GM23338 (cell line): ENCODE data around the gene RABL6. TPM values are rescaled to one million over a fixed set of nuclear protein-coding genes. Genes with fewer than 3 reads are reported as not detected.

Experiments
- ATAC-seq: fragments of 200-7000 bp; cut with Tn5 transposase; 3 replicates; pipeline ENCODE4 v1.9.1; 2020
- DNase-seq: peaks from one replicate; pipeline ENCODE4 v3.0.0-alpha.2; 2015; ENCODE audit warnings: low spot score
- H2AFZ ChIP-seq: fragments of 200-600 bp; sonication (generic); 2 replicates; pipeline ENCODE4 v1.8.0; 2016; ENCODE audit warnings: antibody characterized with exemption, mild to moderate bottlenecking, moderate library complexity
- H3F3A ChIP-seq: fragments of 200-600 bp; sonication (generic); replicated peaks from 2 replicates; pipeline ENCODE4 v1.8.0; 2017; ENCODE audit warnings: antibody characterized with exemption, mixed run types, low read depth
- H3K27ac ChIP-seq: fragments of 200-600 bp; sonication (generic); 2 replicates; pipeline ENCODE4 v1.6.1; 2016; ENCODE audit warnings: low read depth
- H3K27me3 ChIP-seq: fragments of 200-600 bp; sonication (generic); 2 replicates; pipeline ENCODE4 v1.8.0; 2016; ENCODE audit warnings: mild to moderate bottlenecking, mixed run types, moderate library complexity; ENCODE audit not compliant: insufficient read depth
- H3K36me3 ChIP-seq: fragments of 200-600 bp; sonication (generic); 2 replicates; pipeline ENCODE4 v1.8.0; 2016; ENCODE audit warnings: mild to moderate bottlenecking; ENCODE audit not compliant: insufficient read depth
- H3K4me1 ChIP-seq: fragments of 200-600 bp; sonication (generic); 2 replicates; pipeline ENCODE4 v1.8.0; 2016; ENCODE audit warnings: mild to moderate bottlenecking, moderate library complexity; ENCODE audit not compliant: insufficient read depth
- H3K4me2 ChIP-seq: fragments of 200-600 bp; sonication (generic); 2 replicates; pipeline ENCODE4 v1.7.1; 2017; ENCODE audit warnings: mixed run types
- H3K4me3 ChIP-seq: fragments of 200-600 bp; sonication (generic); 2 replicates; pipeline ENCODE4 v1.6.1; 2016; ENCODE audit warnings: mixed run types
- H3K79me2 ChIP-seq: fragments of 200-600 bp; sonication (generic); replicated peaks from 2 replicates; pipeline ENCODE4 v1.8.0; 2017; ENCODE audit warnings: mild to moderate bottlenecking; ENCODE audit not compliant: insufficient read depth
- H3K9me2 ChIP-seq: fragments of 200-600 bp; sonication (generic); 2 replicates; pipeline ENCODE4 v1.8.0; 2017; ENCODE audit not compliant: insufficient read depth
- H4K20me1 ChIP-seq: fragments of 200-600 bp; sonication (generic); replicated peaks from 2 replicates; pipeline ENCODE4 v1.8.0; 2017; ENCODE audit warnings: mild to moderate bottlenecking; ENCODE audit not compliant: insufficient read depth
- H3K27ac Mint-ChIP-seq: 2 replicates; pipeline ENCODE4 v1.8.0; 2020; ENCODE audit warnings: inconsistent platforms, mild to moderate bottlenecking, moderate library complexity, mixed read lengths
- H3K27me3 Mint-ChIP-seq: 3 replicates; pipeline ENCODE4 v1.8.0; 2022; ENCODE audit warnings: low read depth, mild to moderate bottlenecking, moderate library complexity, mixed read lengths, inconsistent platforms; ENCODE audit not compliant: insufficient read depth, poor library complexity
- H3K36me3 Mint-ChIP-seq: 3 replicates; pipeline ENCODE4 v1.8.0; 2021; ENCODE audit warnings: low read depth, mild to moderate bottlenecking, inconsistent platforms, moderate library complexity, mixed read lengths
- H3K4me1 Mint-ChIP-seq: 3 replicates; pipeline ENCODE4 v1.8.0; 2020; ENCODE audit warnings: mild to moderate bottlenecking, inconsistent platforms, mixed read lengths
- H3K4me3 Mint-ChIP-seq: 3 replicates; pipeline ENCODE4 v1.8.0; 2021; ENCODE audit warnings: moderate library complexity, mild to moderate bottlenecking, inconsistent platforms, mixed read lengths
- H3K9me3 Mint-ChIP-seq: 3 replicates; pipeline ENCODE4 v1.8.0; 2020; ENCODE audit warnings: moderate library complexity, mild to moderate bottlenecking, inconsistent platforms, mixed read lengths
- CREB1 ChIP-seq: fragments of 250-450 bp; sonication (Bioruptor Pico); IDR thresholded peaks from 2 replicates; pipeline ENCODE4 v1.5.0; 2020; ENCODE audit warnings: low read depth, mild to moderate bottlenecking, moderate library complexity
- ETS1 ChIP-seq: IDR thresholded peaks from 2 replicates; pipeline ENCODE4 v1.6.1; 2016; ENCODE audit warnings: antibody characterized with exemption
- EZH2 ChIP-seq: fragments of 200-600 bp; sonication (generic); IDR thresholded peaks from one replicate; pipeline ENCODE4 v1.8.0; 2017; ENCODE audit warnings: antibody characterized with exemption, mild to moderate bottlenecking, low read depth; ENCODE audit not compliant: unreplicated experiment
- EZH2phosphoT487 ChIP-seq: fragments of 200-600 bp; sonication (generic); IDR thresholded peaks from one replicate; pipeline ENCODE4 v1.8.1; 2018; ENCODE audit warnings: antibody characterized with exemption; ENCODE audit not compliant: unreplicated experiment
- NANOG ChIP-seq: IDR thresholded peaks from 2 replicates; pipeline ENCODE4 v1.6.1; 2016; ENCODE audit warnings: antibody characterized with exemption, borderline replicate concordance
- POLR2AphosphoS5 ChIP-seq: IDR thresholded peaks from 2 replicates; pipeline ENCODE4 v1.6.1; 2016; ENCODE audit warnings: antibody characterized with exemption, low read depth
- STAT1 ChIP-seq: IDR thresholded peaks from one replicate; pipeline ENCODE4 v1.6.1; 2016; ENCODE audit warnings: antibody characterized with exemption; ENCODE audit not compliant: unreplicated experiment
- ZNF114 ChIP-seq: fragments of 250-450 bp; sonication (Bioruptor Pico); IDR thresholded peaks from 2 replicates; pipeline ENCODE4 v1.5.0; 2020; ENCODE audit warnings: mild to moderate bottlenecking, moderate library complexity
- ZNF331 ChIP-seq: fragments of 250-450 bp; sonication (Bioruptor Pico); IDR thresholded peaks from 2 replicates; pipeline ENCODE4 v1.5.0; 2020; ENCODE audit warnings: low read depth, mild to moderate bottlenecking, moderate library complexity
- polyA plus RNA-seq: library from polyadenylated mRNA; unstranded; fragments of >200 nt; fragmentation: Nextera tagmentation; extraction: Ambion mirVana; gene quantifications from 2 replicates; pipeline ENCODE4 v1.2.1, GENCODE V29; 2016
- total RNA-seq: library from RNA; depleted of rRNA; stranded (reverse); fragments of >200 nt; shearing (Covaris generic); gene quantifications from 2 replicates; pipeline ENCODE4 v1.2.3, GENCODE V29; 2014
- TF ChIP-seq, protein P1 (sequence below): IDR thresholded peaks from one replicate; pipeline ENCODE4 v1.6.1; 2018; ENCODE audit warnings: antibody characterized with exemption; ENCODE audit not compliant: unreplicated experiment
- TF ChIP-seq, protein P2 (sequence below): fragments of 250-450 bp; sonication (Bioruptor Pico); IDR thresholded peaks from 2 replicates; pipeline ENCODE4 v1.5.0; 2020; ENCODE audit warnings: mild to moderate bottlenecking, moderate library complexity
- TF ChIP-seq, protein P3 (sequence below), 2 experiments: fragments of 200-600 bp in 1 of 2; sonication (generic) in 1 of 2; conservative IDR thresholded peaks; 2 replicates each; pipeline versions ENCODE4 v1.5.1 to v1.6.1; 2016 to 2017; ENCODE audit warnings: antibody characterized with exemption in 2 of 2, low read depth in 2 of 2, mild to moderate bottlenecking in 2 of 2, moderate library complexity in 1 of 2

Gene RABL6
- total and polyA plus RNA-seq, 2 experiments from 2014 or later: 59.1 to 127 TPM

DNA sequence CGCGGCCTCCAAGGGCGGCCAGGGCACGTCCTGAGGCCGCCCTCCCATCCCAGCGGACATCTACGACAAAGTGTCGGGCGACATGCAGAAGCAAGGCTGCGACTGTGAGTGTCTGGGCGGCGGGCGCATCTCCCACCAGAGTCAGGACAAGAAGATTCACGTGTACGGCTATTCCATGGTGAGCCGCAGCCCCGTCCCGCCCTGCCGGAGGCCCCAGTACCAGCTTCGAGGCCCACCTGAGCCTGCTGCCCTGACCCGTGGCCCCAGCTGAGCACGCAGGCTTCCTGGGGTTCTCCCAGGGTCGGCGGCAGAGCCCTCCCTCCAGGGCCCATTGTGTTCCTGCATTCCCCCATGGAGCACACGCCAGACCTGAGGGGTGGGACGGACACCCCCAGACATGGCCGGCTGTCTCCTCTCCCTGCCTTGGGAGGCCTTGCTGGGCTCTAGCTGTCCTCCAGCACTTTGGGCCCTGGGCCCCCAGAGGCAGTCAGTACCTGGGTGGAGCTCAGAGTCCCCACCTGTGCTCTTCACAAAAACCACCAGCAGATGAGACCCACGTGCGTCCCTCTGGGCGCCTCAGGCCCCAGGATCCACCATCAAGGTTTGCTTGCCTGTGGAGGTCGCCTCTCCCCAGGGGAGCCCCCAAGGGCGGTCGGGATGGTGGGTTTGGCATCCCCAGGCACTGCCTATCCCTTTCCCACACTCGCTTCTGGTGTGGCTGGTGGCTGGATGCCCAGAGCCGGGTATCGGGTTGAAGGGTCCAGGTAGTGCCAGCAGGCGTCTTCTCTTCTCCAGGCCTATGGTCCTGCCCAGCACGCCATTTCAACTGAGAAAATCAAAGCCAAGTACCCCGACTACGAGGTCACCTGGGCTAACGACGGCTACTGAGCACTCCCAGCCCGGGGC lies 42.5 kb downstream of the RABL6 start:
- Histone ChIP-seq H3K27me3 (peaks cover 10% of the 10 kb centered on the region), H3K4me3 (peak overlapping the region; percentile 88), H3K4me1 (no peaks in the 10 kb centered on the region; the same call in 1 of the 2 replicates), H3K36me3 (no peaks in the 10 kb centered on the region; the same call in 1 of the 2 replicates), H4K20me1 (0 out of 2 replicates have a peak, but pooled peaks cover 3% of the 10 kb centered on the region), H3K9me2 (no peaks in the 10 kb centered on the region), H3K79me2 (no peaks in the 10 kb centered on the region), H3K27ac (no peak overlapping the region), H2AFZ (no peak overlapping the region), H3F3A (0 out of 2 replicates have a peak, but pooled peaks cover 5% of the 10 kb centered on the region), H3K4me2 (peak overlapping the region; percentile 86)
- Mint-ChIP-seq H3K27me3 (peaks cover 26% of the 10 kb centered on the region), H3K4me3 (peak overlapping the region; percentile 93), H3K4me1 (no peaks in the 10 kb centered on the region; the same call in 2 of the 3 replicates), H3K36me3 (peaks cover 2% of the 10 kb centered on the region; the same call in 2 of the 3 replicates), H3K9me3 (no peaks in the 10 kb centered on the region), H3K27ac (peak overlapping the region; percentile 62; the same call in 1 of the 2 replicates)
- ATAC-seq (no peak), DNase-seq (no peak)
- TF ChIP-seq STAT1 (no peak), ETS1 (no peak), ZNF114 (no peak), POLR2AphosphoS5 (no peak), EZH2phosphoT487 (no peak), EZH2 (no peak), ZNF331 (CRISPR knock-in tag) (no peak), CREB1 (CRISPR knock-in tag) (no peak), NANOG (no peak)
- TF ChIP-seq, protein P1, sequence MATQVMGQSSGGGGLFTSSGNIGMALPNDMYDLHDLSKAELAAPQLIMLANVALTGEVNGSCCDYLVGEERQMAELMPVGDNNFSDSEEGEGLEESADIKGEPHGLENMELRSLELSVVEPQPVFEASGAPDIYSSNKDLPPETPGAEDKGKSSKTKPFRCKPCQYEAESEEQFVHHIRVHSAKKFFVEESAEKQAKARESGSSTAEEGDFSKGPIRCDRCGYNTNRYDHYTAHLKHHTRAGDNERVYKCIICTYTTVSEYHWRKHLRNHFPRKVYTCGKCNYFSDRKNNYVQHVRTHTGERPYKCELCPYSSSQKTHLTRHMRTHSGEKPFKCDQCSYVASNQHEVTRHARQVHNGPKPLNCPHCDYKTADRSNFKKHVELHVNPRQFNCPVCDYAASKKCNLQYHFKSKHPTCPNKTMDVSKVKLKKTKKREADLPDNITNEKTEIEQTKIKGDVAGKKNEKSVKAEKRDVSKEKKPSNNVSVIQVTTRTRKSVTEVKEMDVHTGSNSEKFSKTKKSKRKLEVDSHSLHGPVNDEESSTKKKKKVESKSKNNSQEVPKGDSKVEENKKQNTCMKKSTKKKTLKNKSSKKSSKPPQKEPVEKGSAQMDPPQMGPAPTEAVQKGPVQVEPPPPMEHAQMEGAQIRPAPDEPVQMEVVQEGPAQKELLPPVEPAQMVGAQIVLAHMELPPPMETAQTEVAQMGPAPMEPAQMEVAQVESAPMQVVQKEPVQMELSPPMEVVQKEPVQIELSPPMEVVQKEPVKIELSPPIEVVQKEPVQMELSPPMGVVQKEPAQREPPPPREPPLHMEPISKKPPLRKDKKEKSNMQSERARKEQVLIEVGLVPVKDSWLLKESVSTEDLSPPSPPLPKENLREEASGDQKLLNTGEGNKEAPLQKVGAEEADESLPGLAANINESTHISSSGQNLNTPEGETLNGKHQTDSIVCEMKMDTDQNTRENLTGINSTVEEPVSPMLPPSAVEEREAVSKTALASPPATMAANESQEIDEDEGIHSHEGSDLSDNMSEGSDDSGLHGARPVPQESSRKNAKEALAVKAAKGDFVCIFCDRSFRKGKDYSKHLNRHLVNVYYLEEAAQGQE: no peak
- TF ChIP-seq, protein P2, sequence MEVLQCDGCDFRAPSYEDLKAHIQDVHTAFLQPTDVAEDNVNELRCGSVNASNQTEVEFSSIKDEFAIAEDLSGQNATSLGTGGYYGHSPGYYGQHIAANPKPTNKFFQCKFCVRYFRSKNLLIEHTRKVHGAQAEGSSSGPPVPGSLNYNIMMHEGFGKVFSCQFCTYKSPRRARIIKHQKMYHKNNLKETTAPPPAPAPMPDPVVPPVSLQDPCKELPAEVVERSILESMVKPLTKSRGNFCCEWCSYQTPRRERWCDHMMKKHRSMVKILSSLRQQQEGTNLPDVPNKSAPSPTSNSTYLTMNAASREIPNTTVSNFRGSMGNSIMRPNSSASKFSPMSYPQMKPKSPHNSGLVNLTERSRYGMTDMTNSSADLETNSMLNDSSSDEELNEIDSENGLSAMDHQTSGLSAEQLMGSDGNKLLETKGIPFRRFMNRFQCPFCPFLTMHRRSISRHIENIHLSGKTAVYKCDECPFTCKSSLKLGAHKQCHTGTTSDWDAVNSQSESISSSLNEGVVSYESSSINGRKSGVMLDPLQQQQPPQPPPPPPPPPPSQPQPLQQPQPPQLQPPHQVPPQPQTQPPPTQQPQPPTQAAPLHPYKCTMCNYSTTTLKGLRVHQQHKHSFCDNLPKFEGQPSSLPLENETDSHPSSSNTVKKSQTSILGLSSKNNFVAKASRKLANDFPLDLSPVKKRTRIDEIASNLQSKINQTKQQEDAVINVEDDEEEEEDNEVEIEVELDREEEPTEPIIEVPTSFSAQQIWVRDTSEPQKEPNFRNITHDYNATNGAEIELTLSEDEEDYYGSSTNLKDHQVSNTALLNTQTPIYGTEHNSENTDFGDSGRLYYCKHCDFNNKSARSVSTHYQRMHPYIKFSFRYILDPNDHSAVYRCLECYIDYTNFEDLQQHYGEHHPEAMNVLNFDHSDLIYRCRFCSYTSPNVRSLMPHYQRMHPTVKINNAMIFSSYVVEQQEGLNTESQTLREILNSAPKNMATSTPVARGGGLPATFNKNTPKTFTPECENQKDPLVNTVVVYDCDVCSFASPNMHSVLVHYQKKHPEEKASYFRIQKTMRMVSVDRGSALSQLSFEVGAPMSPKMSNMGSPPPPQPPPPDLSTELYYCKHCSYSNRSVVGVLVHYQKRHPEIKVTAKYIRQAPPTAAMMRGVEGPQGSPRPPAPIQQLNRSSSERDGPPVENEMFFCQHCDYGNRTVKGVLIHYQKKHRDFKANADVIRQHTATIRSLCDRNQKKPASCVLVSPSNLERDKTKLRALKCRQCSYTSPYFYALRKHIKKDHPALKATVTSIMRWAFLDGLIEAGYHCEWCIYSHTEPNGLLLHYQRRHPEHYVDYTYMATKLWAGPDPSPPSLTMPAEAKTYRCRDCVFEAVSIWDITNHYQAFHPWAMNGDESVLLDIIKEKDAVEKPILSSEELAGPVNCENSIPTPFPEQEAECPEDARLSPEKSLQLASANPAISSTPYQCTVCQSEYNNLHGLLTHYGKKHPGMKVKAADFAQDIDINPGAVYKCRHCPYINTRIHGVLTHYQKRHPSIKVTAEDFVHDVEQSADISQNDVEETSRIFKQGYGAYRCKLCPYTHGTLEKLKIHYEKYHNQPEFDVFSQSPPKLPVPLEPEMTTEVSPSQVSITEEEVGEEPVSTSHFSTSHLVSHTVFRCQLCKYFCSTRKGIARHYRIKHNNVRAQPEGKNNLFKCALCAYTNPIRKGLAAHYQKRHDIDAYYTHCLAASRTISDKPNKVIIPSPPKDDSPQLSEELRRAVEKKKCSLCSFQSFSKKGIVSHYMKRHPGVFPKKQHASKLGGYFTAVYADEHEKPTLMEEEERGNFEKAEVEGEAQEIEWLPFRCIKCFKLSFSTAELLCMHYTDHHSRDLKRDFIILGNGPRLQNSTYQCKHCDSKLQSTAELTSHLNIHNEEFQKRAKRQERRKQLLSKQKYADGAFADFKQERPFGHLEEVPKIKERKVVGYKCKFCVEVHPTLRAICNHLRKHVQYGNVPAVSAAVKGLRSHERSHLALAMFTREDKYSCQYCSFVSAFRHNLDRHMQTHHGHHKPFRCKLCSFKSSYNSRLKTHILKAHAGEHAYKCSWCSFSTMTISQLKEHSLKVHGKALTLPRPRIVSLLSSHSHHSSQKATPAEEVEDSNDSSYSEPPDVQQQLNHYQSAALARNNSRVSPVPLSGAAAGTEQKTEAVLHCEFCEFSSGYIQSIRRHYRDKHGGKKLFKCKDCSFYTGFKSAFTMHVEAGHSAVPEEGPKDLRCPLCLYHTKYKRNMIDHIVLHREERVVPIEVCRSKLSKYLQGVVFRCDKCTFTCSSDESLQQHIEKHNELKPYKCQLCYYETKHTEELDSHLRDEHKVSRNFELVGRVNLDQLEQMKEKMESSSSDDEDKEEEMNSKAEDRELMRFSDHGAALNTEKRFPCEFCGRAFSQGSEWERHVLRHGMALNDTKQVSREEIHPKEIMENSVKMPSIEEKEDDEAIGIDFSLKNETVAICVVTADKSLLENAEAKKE (CRISPR knock-in tag): no peak
- TF ChIP-seq, protein P3, sequence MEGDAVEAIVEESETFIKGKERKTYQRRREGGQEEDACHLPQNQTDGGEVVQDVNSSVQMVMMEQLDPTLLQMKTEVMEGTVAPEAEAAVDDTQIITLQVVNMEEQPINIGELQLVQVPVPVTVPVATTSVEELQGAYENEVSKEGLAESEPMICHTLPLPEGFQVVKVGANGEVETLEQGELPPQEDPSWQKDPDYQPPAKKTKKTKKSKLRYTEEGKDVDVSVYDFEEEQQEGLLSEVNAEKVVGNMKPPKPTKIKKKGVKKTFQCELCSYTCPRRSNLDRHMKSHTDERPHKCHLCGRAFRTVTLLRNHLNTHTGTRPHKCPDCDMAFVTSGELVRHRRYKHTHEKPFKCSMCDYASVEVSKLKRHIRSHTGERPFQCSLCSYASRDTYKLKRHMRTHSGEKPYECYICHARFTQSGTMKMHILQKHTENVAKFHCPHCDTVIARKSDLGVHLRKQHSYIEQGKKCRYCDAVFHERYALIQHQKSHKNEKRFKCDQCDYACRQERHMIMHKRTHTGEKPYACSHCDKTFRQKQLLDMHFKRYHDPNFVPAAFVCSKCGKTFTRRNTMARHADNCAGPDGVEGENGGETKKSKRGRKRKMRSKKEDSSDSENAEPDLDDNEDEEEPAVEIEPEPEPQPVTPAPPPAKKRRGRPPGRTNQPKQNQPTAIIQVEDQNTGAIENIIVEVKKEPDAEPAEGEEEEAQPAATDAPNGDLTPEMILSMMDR (conservative IDR thresholded peaks at IDR 0.05; ENCODE audit: low read depth in 2 of 2): no peak
